HCT116 (cell line): ENCODE measurements around the gene PRKCA. TPM values are rescaled to one million over a fixed set of nuclear protein-coding genes. Genes with fewer than 3 reads are reported as not detected.
"Not testable (repeated sequence)": the region's sequence is repeated elsewhere in the genome, so short reads cannot be mapped to it uniquely, and the experiment has no call there.

ENCODE experiments used
- ATAC-seq: fragments of 200-7000 bp; cut with Tn5 transposase; 2 replicates; pipeline ENCODE4 v1.9.1; 2020; ENCODE audit warnings: mild to moderate bottlenecking, moderate library complexity
- BruUV-seq: library from RNA; stranded (reverse); fragments of 400-500 nt; replicated peaks from 2 replicates; lab custom pipeline; 2021; lab: Mats Ljungman, UMichigan
- CTCF ChIA-PET: fragments of 300-600 bp; sonication (Branson Sonifier 250); formaldehyde crosslinking; loops from one replicate; lab custom pipeline; 2021; ENCODE audit warnings: antibody characterized with exemption; lab: Charles Lee
- POLR2A ChIA-PET: fragments of 300-600, 350-600 bp; sonication (Branson Sonifier 250); formaldehyde crosslinking; loops from one replicate; lab custom pipeline; 2021; ENCODE audit warnings: antibody characterized with exemption; lab: Charles Lee
- RAD21 ChIA-PET, 2 experiments: fragments of 300-600 bp; sonication (Branson Sonifier 250); formaldehyde crosslinking; loops; one replicate each; lab custom pipeline; 2023; ENCODE audit warnings: low total read pairs in 2 of 2; ENCODE audit not compliant: uncharacterized antibody in 2 of 2, unreplicated experiment in 2 of 2, low non-redundant PET in 1 of 2; lab: Charles Lee
- DNase-seq: peaks from one replicate; pipeline ENCODE4 v3.0.0-alpha.2; 2010; ENCODE audit warnings: low read depth, low spot score
- H2AFZ ChIP-seq: fragments of 200-600 bp; shearing (Covaris generic), sonication (generic); 2 replicates; pipeline ENCODE4 v1.6.1; 2017; ENCODE audit warnings: low read depth, mixed run types, mixed read lengths, antibody characterized with exemption, low read length; ENCODE audit not compliant: poor library complexity, severe bottlenecking
- H3K27ac ChIP-seq: 2 replicates; pipeline ENCODE4 v1.5.1; 2012; ENCODE audit warnings: low read depth, low read length
- H3K27me3 ChIP-seq: fragments of 200-600 bp; sonication (generic); 2 replicates; pipeline ENCODE4 v1.6.1; 2016; ENCODE audit warnings: mixed run types, low read length, mixed read lengths; ENCODE audit not compliant: insufficient read depth
- H3K36me3 ChIP-seq, 2 experiments: fragments of 200-500 bp in 1 of 2; fragments of 200-600 bp in 1 of 2; sonication (Bioruptor generic) in 1 of 2; sonication (generic) in 1 of 2; 2 replicates each; pipeline versions ENCODE4 v1.5.1 to v1.6.1; 2014 to 2016; ENCODE audit warnings: low read length in 2 of 2, inconsistent platforms in 1 of 2, mixed read lengths in 1 of 2, mixed run types in 1 of 2; ENCODE audit not compliant: insufficient read depth in 2 of 2, control insufficient read depth in 1 of 2
- H3K4me1 ChIP-seq, 2 experiments: fragments of 200-600 bp in 1 of 2; sonication (generic) in 1 of 2; 2 replicates each; pipeline versions ENCODE4 v1.5.1 to v1.6.1; 2012 to 2017; ENCODE audit warnings: low read length in 2 of 2, inconsistent platforms in 1 of 2, mild to moderate bottlenecking in 1 of 2, mixed read lengths in 1 of 2, mixed run types in 1 of 2, moderate library complexity in 1 of 2; ENCODE audit not compliant: insufficient read depth in 2 of 2, control insufficient read depth in 1 of 2
- H3K4me2 ChIP-seq: fragments of 200-600 bp; sonication (generic); 2 replicates; pipeline ENCODE4 v1.6.1; 2017; ENCODE audit warnings: mixed run types, low read length, mixed read lengths
- H3K4me3 ChIP-seq, 2 experiments: fragments of 200-600 bp in 1 of 2; sonication (generic) in 1 of 2; replicated peaks in 1 of 2; 2 replicates each; pipeline ENCODE4 v1.5.1; 2011 to 2016; ENCODE audit warnings: low read length in 2 of 2, control low read depth in 1 of 2, low read depth in 1 of 2, mild to moderate bottlenecking in 1 of 2, mixed read lengths in 1 of 2, mixed run types in 1 of 2
- H3K79me2 ChIP-seq: fragments of 200-600 bp; sonication (generic); 2 replicates; pipeline ENCODE4 v1.6.1; 2017; ENCODE audit warnings: mild to moderate bottlenecking, mixed run types, low read length, moderate library complexity, mixed read lengths; ENCODE audit not compliant: insufficient read depth
- H3K9ac ChIP-seq: fragments of 200-600 bp; sonication (generic); 2 replicates; pipeline ENCODE4 v1.6.1; 2016; ENCODE audit warnings: low read length, mixed read lengths
- H3K9me2 ChIP-seq: fragments of 200-600 bp; sonication (generic), shearing (Covaris generic); 2 replicates; pipeline ENCODE4 v1.6.1; 2017; ENCODE audit warnings: mixed run types, mild to moderate bottlenecking, moderate library complexity; ENCODE audit not compliant: insufficient read depth
- H3K9me3 ChIP-seq, 2 experiments: fragments of 200-500 bp in 1 of 2; fragments of 200-600 bp in 1 of 2; sonication (Bioruptor generic) in 1 of 2; sonication (generic) in 1 of 2; 2 replicates each; pipeline ENCODE4 v1.6.1; 2014 to 2017; ENCODE audit warnings: low read length in 2 of 2, mixed read lengths in 2 of 2, inconsistent platforms in 1 of 2, low read depth in 1 of 2, mild to moderate bottlenecking in 1 of 2, mixed run types in 1 of 2, moderate library complexity in 1 of 2; ENCODE audit not compliant: control insufficient read depth in 1 of 2, insufficient read depth in 1 of 2
- H4K20me1 ChIP-seq: fragments of 200-600 bp; sonication (generic), shearing (Covaris generic); 2 replicates; pipeline ENCODE4 v1.6.1; 2017; ENCODE audit warnings: mixed run types, mild to moderate bottlenecking, moderate library complexity; ENCODE audit not compliant: insufficient read depth
- CEBPB ChIP-seq: IDR thresholded peaks from 2 replicates; pipeline ENCODE4 v1.6.1; 2012; ENCODE audit warnings: low read depth
- EGR1 ChIP-seq: IDR thresholded peaks from 2 replicates; pipeline ENCODE4 v1.6.1; 2012; ENCODE audit warnings: low read depth
- FOSL1 ChIP-seq: IDR thresholded peaks from 2 replicates; pipeline ENCODE4 v1.6.1; 2012; ENCODE audit warnings: low read depth
- JUND ChIP-seq: IDR thresholded peaks from 2 replicates; pipeline ENCODE4 v1.6.1; 2012
- MAX ChIP-seq: IDR thresholded peaks from 2 replicates; pipeline ENCODE4 v1.6.1; 2012
- POLR2A ChIP-seq: IDR thresholded peaks from 2 replicates; pipeline ENCODE4 v1.7.0; 2011; ENCODE audit warnings: borderline replicate concordance; ENCODE audit not compliant: insufficient read depth, insufficient read length; ENCODE audit errors: extremely low read depth
- POLR2AphosphoS5 ChIP-seq: IDR thresholded peaks from 2 replicates; pipeline ENCODE4 v1.6.1; 2011; ENCODE audit warnings: mild to moderate bottlenecking, low read depth, low read length, moderate library complexity
- SIN3A ChIP-seq: IDR thresholded peaks from 2 replicates; pipeline ENCODE4 v1.6.1; 2012; ENCODE audit warnings: low read depth
- SP1 ChIP-seq: IDR thresholded peaks from 2 replicates; pipeline ENCODE4 v1.6.1; 2012; ENCODE audit warnings: low read depth
- intact Hi-C: fragments of 100-400 bp; cut with micrococcal nuclease; formaldehyde crosslinking; loops from 2 replicates; pipeline ENCODE4 v1.10.0; 2022
- total RNA-seq: library from RNA; stranded (reverse); gene quantifications from one replicate; pipeline ENCODE4 v1.2.1, GENCODE V29; 2021; ENCODE audit not compliant: unreplicated experiment

The PRKCA gene
- total RNA-seq, 1 experiment from 2014 or later = 18.8 TPM

- intact Hi-C loops = no loop called here
- BruUV-seq = no TSS peak
- no peaks in the 10 kb centered on the region for H3K27me3 ChIP-seq
Measured at GRCh38 chr17:66319226-66319625, 16.8 kb downstream of the PRKCA start.

GRCh38 chr17:66322764-66323163 is 20.4 kb downstream of the PRKCA start:
- H3K9ac ChIP-seq = no peak overlapping the region
- no peak for TF ChIP-seq MAX
- no peak for TF ChIP-seq POLR2A
- TF ChIP-seq SIN3A = no peak
- no peak for TF ChIP-seq CEBPB
- no peak for TF ChIP-seq EGR1
- TF ChIP-seq FOSL1 = no peak
- TF ChIP-seq JUND = no peak
- no peak for TF ChIP-seq POLR2AphosphoS5
- TF ChIP-seq SP1 = no peak
- POLR2A ChIA-PET = no interaction called here

More at GRCh38 chr17:66319226-66319625, 16.8 kb downstream of the PRKCA start:
- Histone ChIP-seq H3K27ac (no peak overlapping the region), H3K79me2 (no peaks in the 10 kb centered on the region), H3K4me1 (no peaks in the 10 kb centered on the region), H3K9me2 (no peaks in the 10 kb centered on the region), H2AFZ (no peak overlapping the region), H3K9me3 (peaks cover 6 to 11% of the 10 kb centered on the region in 2 experiments; a peak in 2 of 4 replicates), H3K36me3 (no peaks in the 10 kb centered on the region), H3K4me2 (no peak overlapping the region), H4K20me1 (no peaks in the 10 kb centered on the region), H3K4me3 (no peak overlapping the region), H3K9ac (no peak overlapping the region)
- no peak for TF ChIP-seq MAX
- DNase-seq = no peak
- no peak for ATAC-seq
- RAD21 ChIA-PET = no interaction called here
- CTCF ChIA-PET = no interaction called here
- POLR2A ChIA-PET = no interaction called here

GRCh38 chr17:66324381-66325004 is 22.1 kb downstream of the PRKCA start:
- H2AFZ ChIP-seq, H3K27me3 ChIP-seq, intact Hi-C loops, H3K79me2 ChIP-seq, H3K9ac ChIP-seq, RAD21 ChIA-PET, H3K9me2 ChIP-seq, CTCF ChIA-PET, H3K4me3 ChIP-seq, H3K4me1 ChIP-seq, POLR2A ChIA-PET, H4K20me1 ChIP-seq, ATAC-seq, H3K27ac ChIP-seq, DNase-seq, BruUV-seq, H3K36me3 ChIP-seq, H3K4me2 ChIP-seq: not testable (repeated sequence)
- peaks cover 6 to 11% of the 10 kb centered on the region in 2 experiments; a peak in 2 of 4 replicates for H3K9me3 ChIP-seq

More at GRCh38 chr17:66322764-66323163, 20.4 kb downstream of the PRKCA start:
- Histone ChIP-seq H3K4me3 (no peak overlapping the region), H3K27me3 (no peaks in the 10 kb centered on the region), H3K79me2 (no peaks in the 10 kb centered on the region), H4K20me1 (no peaks in the 10 kb centered on the region), H3K9me3 (peaks cover 6 to 11% of the 10 kb centered on the region in 2 experiments; a peak in 2 of 4 replicates), H3K9me2 (no peaks in the 10 kb centered on the region), H3K4me1 (no peaks in the 10 kb centered on the region), H3K4me2 (no peak overlapping the region), H3K36me3 (no peaks in the 10 kb centered on the region), H3K27ac (no peak overlapping the region), H2AFZ (no peak overlapping the region)
- ChIA-PET CTCF (interaction anchor here (2.5 kb wide), 1 partner anchor 12 kb away, joined by 6 read pairs; no protein-coding TSS in a partner anchor), RAD21 (no interaction called here)
- no TSS peak for BruUV-seq
- ATAC-seq = no peak
- DNase-seq = no peak
- intact Hi-C loops = no loop called here
